PC-9 (cell line): ENCODE results near the gene LIN28B. TPM values are rescaled to one million over a fixed set of nuclear protein-coding genes. Genes with fewer than 3 reads are reported as not detected.
A peak's percentile ranks its signal among the peaks of the same experiment; 100 is the strongest.
"Not testable (repeated sequence)": the region's sequence is repeated elsewhere in the genome, so short reads cannot be mapped to it uniquely, and the experiment has no call there.

Experiments used
- BruUV-seq: library from RNA; stranded (reverse); fragments of 400-500 nt; replicated peaks from 2 replicates; lab custom pipeline; 2021; lab: Mats Ljungman, UMichigan
- CTCF ChIA-PET: fragments of 300-600 bp; sonication (Branson Sonifier 250); formaldehyde crosslinking; loops from one replicate; lab custom pipeline; 2022; ENCODE audit warnings: antibody characterized with exemption; lab: Charles Lee
- POLR2A ChIA-PET: fragments of 300-600 bp; sonication (Branson Sonifier 250); formaldehyde crosslinking; loops from one replicate; lab custom pipeline; 2022; ENCODE audit warnings: antibody characterized with exemption; ENCODE audit not compliant: unreplicated experiment; lab: Charles Lee
- DNase-seq, 2 experiments: peaks; one replicate each; pipeline versions ENCODE4 v3.0.0 to v3.0.0-alpha.2; 2015 to 2022; ENCODE audit warnings: mixed read lengths in 1 of 2
- H2AFZ ChIP-seq: fragments of 200-600 bp; sonication (generic); 2 replicates; pipeline ENCODE4 v1.8.1; 2017; ENCODE audit warnings: antibody characterized with exemption
- H3F3A ChIP-seq: fragments of 200-600 bp; sonication (generic); 2 replicates; pipeline ENCODE4 v1.8.1; 2017; ENCODE audit warnings: antibody characterized with exemption, mild to moderate bottlenecking, low read depth; ENCODE audit not compliant: insufficient read depth
- H3K27ac ChIP-seq: fragments of 200-600 bp; sonication (generic); 2 replicates; pipeline ENCODE4 v1.6.1; 2016; ENCODE audit warnings: mixed run types
- H3K27me3 ChIP-seq: fragments of 200-600 bp; sonication (generic); 2 replicates; pipeline ENCODE4 v1.6.1; 2016; ENCODE audit warnings: low read depth, mixed run types; ENCODE audit not compliant: insufficient read depth
- H3K36me3 ChIP-seq: fragments of 200-600 bp; sonication (generic); 2 replicates; pipeline ENCODE4 v1.6.1; 2016; ENCODE audit warnings: low read depth, mixed run types
- H3K4me1 ChIP-seq: fragments of 200-600 bp; sonication (generic); replicated peaks from 2 replicates; pipeline ENCODE4 v1.6.1; 2016; ENCODE audit warnings: mixed run types; ENCODE audit not compliant: insufficient read depth
- H3K4me2 ChIP-seq: fragments of 200-600 bp; sonication (generic); 2 replicates; pipeline ENCODE4 v1.6.1; 2017; ENCODE audit warnings: mixed run types
- H3K4me3 ChIP-seq: fragments of 200-600 bp; sonication (generic); 2 replicates; pipeline ENCODE4 v1.6.1; 2016; ENCODE audit warnings: mixed run types
- H3K79me2 ChIP-seq: fragments of 200-600 bp; sonication (generic); 2 replicates; pipeline ENCODE4 v1.6.1; 2017; ENCODE audit warnings: low read depth, mixed run types
- H3K9me2 ChIP-seq: fragments of 200-600 bp; sonication (generic); 2 replicates; pipeline ENCODE4 v1.8.1; 2017; ENCODE audit warnings: mild to moderate bottlenecking; ENCODE audit not compliant: insufficient read depth
- H3K9me3 ChIP-seq: fragments of 200-600 bp; sonication (generic); 2 replicates; pipeline ENCODE4 v1.8.1; 2016; ENCODE audit warnings: low read depth; ENCODE audit not compliant: insufficient read depth
- H4K20me1 ChIP-seq: fragments of 200-600 bp; sonication (generic); 2 replicates; pipeline ENCODE4 v1.8.1; 2017; ENCODE audit not compliant: insufficient read depth
- CTCF ChIP-seq: fragments of 200-600 bp; sonication (generic); conservative IDR thresholded peaks from 2 replicates; pipeline ENCODE4 v1.6.1; 2017; ENCODE audit warnings: mixed run types, antibody characterized with exemption, mild to moderate bottlenecking, moderate library complexity
- EZH2 ChIP-seq: fragments of 200-600 bp; sonication (generic); IDR thresholded peaks from 2 replicates; pipeline ENCODE4 v1.8.0; 2017; ENCODE audit warnings: antibody characterized with exemption, low read depth
- intact Hi-C: fragments of 100-400 bp; cut with micrococcal nuclease; formaldehyde crosslinking; loops from one replicate; pipeline ENCODE4 v1.10.0; 2022; ENCODE audit not compliant: unreplicated experiment
- total RNA-seq: library from RNA; stranded (reverse); gene quantifications from 2 replicates; pipeline ENCODE4 v1.2.3, GENCODE V29; 2021

Gene LIN28B
- total RNA-seq, 1 experiment from 2014 or later, result not detected

- Histone ChIP-seq H3F3A (no peaks in the 10 kb centered on the region), H3K27me3 (no peaks in the 10 kb centered on the region), H3K79me2 (no peaks in the 10 kb centered on the region), H3K27ac (no peak overlapping the region), H3K4me2 (peak overlapping the region; percentile 6; the same call in 1 of the 2 replicates), H2AFZ (no peak overlapping the region), H3K36me3 (no peaks in the 10 kb centered on the region), H3K4me3 (no peak overlapping the region), H4K20me1 (no peaks in the 10 kb centered on the region), H3K4me1 (peaks cover 16% of the 10 kb centered on the region), H3K9me2 (0 out of 2 replicates have a peak, but pooled peaks cover 10% of the 10 kb centered on the region), H3K9me3 (no peaks in the 10 kb centered on the region)
- TF ChIP-seq CTCF (peak; percentile 81), EZH2 (no peak)
- peak in 1 of 2 experiments; percentile 39 for DNase-seq
- ChIA-PET CTCF (interaction anchor here (0.6 to 0.7 kb wide), 2 partner anchors 10 to 209 kb away, joined by 3 to 4 read pairs; no protein-coding TSS in a partner anchor), POLR2A (interaction anchor here (0.6 to 0.9 kb wide), 4 partner anchors 96 to 1231 kb away, joined by 4 to 8 read pairs (median 5); no protein-coding TSS in a partner anchor)
- no TSS peak for BruUV-seq
- intact Hi-C loops, result loop anchor here (5.0 kb wide), 3 partner anchors 135 to 285 kb away; no protein-coding TSS in a partner anchor
Observed at GRCh38 chr6:105077596-105078385, 120.9 kb downstream of the LIN28B start.

GRCh38 chr6:105078386-105078708, 121.4 kb downstream of the LIN28B start:
- Histone ChIP-seq H3K9me3 (no peaks in the 10 kb centered on the region), H3K36me3 (no peaks in the 10 kb centered on the region), H3K79me2 (no peaks in the 10 kb centered on the region), H3K4me3 (no peak overlapping the region), H2AFZ (no peak overlapping the region), H3K9me2 (0 out of 2 replicates have a peak, but pooled peaks cover 4% of the 10 kb centered on the region), H3K27ac (no peak overlapping the region), H3K4me2 (no peak overlapping the region), H3K4me1 (peaks cover 11% of the 10 kb centered on the region), H3F3A (no peaks in the 10 kb centered on the region), H4K20me1 (no peaks in the 10 kb centered on the region), H3K27me3 (no peaks in the 10 kb centered on the region)
- TF ChIP-seq EZH2, result no peak
- TF ChIP-seq CTCF, result no peak
- intact Hi-C loops, result loop anchor here (5.0 kb wide), 3 partner anchors 136 to 286 kb away; no protein-coding TSS in a partner anchor
- no TSS peak for BruUV-seq
- no peak for DNase-seq
- CTCF ChIA-PET, result interaction anchor here (0.6 kb wide), 1 partner anchor 210 kb away, joined by 3 read pairs; no protein-coding TSS in a partner anchor
- POLR2A ChIA-PET, result interaction anchor here (0.6 kb wide), 2 partner anchors 97 to 552 kb away, joined by 4 read pairs; no protein-coding TSS in a partner anchor

- intact Hi-C loops, result no loop called here
- TF ChIP-seq CTCF (no peak), EZH2 (no peak)
- no peak for DNase-seq
- ChIA-PET CTCF (no interaction called here), POLR2A (interaction anchor here (0.7 kb wide), 1 partner anchor 291 kb away, joined by 27 read pairs; no protein-coding TSS in a partner anchor)
- no peak overlapping the region for H3K4me3 ChIP-seq
- no peaks in the 10 kb centered on the region for H3F3A ChIP-seq
- H3K9me3 ChIP-seq, result no peaks in the 10 kb centered on the region
- no peaks in the 10 kb centered on the region for H3K9me2 ChIP-seq
- no peaks in the 10 kb centered on the region for H3K79me2 ChIP-seq
- H3K4me1 ChIP-seq, result peaks cover 9% of the 10 kb centered on the region
- H3K27me3 ChIP-seq, result no peaks in the 10 kb centered on the region
- no TSS peak for BruUV-seq
- no peaks in the 10 kb centered on the region for H4K20me1 ChIP-seq
- no peak overlapping the region for H3K4me2 ChIP-seq
- no peaks in the 10 kb centered on the region for H3K36me3 ChIP-seq
- no peak overlapping the region for H3K27ac ChIP-seq
- no peak overlapping the region for H2AFZ ChIP-seq
Observed at GRCh38 chr6:105080279-105080678, 123.4 kb downstream of the LIN28B start.

DNA sequence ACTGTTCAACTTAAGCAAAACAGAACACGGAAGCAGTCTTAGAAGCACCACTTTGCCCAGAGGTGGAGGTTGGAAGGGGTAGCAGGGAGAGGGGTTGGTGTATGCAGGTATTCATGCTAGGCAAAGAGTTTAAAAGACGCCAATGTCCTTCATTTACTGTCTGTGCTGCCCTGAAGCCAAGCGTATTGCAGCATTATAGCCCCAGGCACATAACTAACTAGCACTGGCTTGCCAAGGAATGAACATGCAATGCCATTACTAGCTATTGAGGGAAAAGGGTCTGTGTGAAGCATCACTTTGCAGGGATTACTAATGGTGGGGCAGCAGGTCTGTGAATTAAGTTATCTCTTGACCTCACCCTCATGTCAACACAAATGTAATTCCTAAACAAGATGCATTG, 124.8 kb downstream of the LIN28B start:
- H3K27me3 ChIP-seq, intact Hi-C loops, CTCF ChIA-PET, POLR2A ChIA-PET, H3K9me3 ChIP-seq, H3K27ac ChIP-seq, H3K4me2 ChIP-seq, H3F3A ChIP-seq, BruUV-seq, H4K20me1 ChIP-seq, H3K79me2 ChIP-seq, H2AFZ ChIP-seq, H3K9me2 ChIP-seq, H3K4me3 ChIP-seq, H3K36me3 ChIP-seq, DNase-seq, H3K4me1 ChIP-seq: not testable (repeated sequence)
